Lung (tissue), 12 donors: Measurements from ENCODE around the gene SP4. TPM values are rescaled to one million over a fixed set of nuclear protein-coding genes. Genes with fewer than 3 reads are reported as not detected.

Source experiments
- ATAC-seq: fragments of 200-7000 bp; cut with Tn5 transposase; one replicate; pipeline ENCODE4 v1.9.1; 2020; ENCODE audit warnings: moderate number of reproducible peaks; ENCODE audit not compliant: insufficient read depth, low FRiP score
- DNase-seq, 3 donors: peaks; one replicate each; pipeline ENCODE4 v3.0.0-alpha.2; 2013 to 2017
- H3K27ac ChIP-seq, 2 donors: one replicate each; pipeline ENCODE4 v1.5.1; 2013; ENCODE audit warnings: mild to moderate bottlenecking in 2 of 2, moderate library complexity in 2 of 2, control low read depth in 1 of 2, inconsistent platforms in 1 of 2, low read depth in 1 of 2, low read length in 1 of 2
- H3K27me3 ChIP-seq, 3 donors: one replicate each; pipeline ENCODE4 v1.5.1; 2013; ENCODE audit warnings: low read length in 2 of 3; ENCODE audit not compliant: control insufficient read depth in 3 of 3, insufficient read depth in 3 of 3
- H3K36me3 ChIP-seq, 4 donors: one replicate each; pipeline ENCODE4 v1.5.1; 2013; ENCODE audit warnings: low read length in 4 of 4, mild to moderate bottlenecking in 1 of 4, moderate library complexity in 1 of 4; ENCODE audit not compliant: control insufficient read depth in 4 of 4, insufficient read depth in 4 of 4
- H3K4me1 ChIP-seq, 5 donors: one replicate each; pipeline ENCODE4 v1.5.1; 2013; ENCODE audit warnings: low read length in 5 of 5, mild to moderate bottlenecking in 2 of 5, moderate library complexity in 1 of 5; ENCODE audit not compliant: control insufficient read depth in 5 of 5, insufficient read depth in 5 of 5
- H3K4me3 ChIP-seq: one replicate; pipeline ENCODE4 v1.5.1; 2013; ENCODE audit warnings: mild to moderate bottlenecking, control low read depth, moderate library complexity
- H3K9ac ChIP-seq, 2 donors: one replicate each; pipeline ENCODE4 v1.5.1; 2013; ENCODE audit warnings: low read length in 2 of 2, control low read depth in 1 of 2; ENCODE audit not compliant: insufficient read depth in 1 of 2
- H3K9me3 ChIP-seq, 4 donors: one replicate each; pipeline ENCODE4 v1.5.1; 2013; ENCODE audit warnings: low read length in 3 of 4, mild to moderate bottlenecking in 1 of 4, moderate library complexity in 1 of 4; ENCODE audit not compliant: control insufficient read depth in 4 of 4, insufficient read depth in 3 of 4
- CTCF ChIP-seq: IDR thresholded peaks from 2 replicates; pipeline ENCODE4 v1.5.1; 2012; ENCODE audit warnings: mild to moderate bottlenecking; ENCODE audit errors: control extremely low read depth, extremely low read depth
- WGBS, 2 donors: extraction: QIAGEN DNeasy Blood & Tissue Kit; methylation state at CpG; one replicate each; pipeline ENCODE4 v1.1.7; 2013; 5-methylcytosine and 5-hydroxymethylcytosine counted together
- polyA plus RNA-seq, 2 donors: library from polyadenylated mRNA; stranded (reverse); fragments of 200-250 nt; gene quantifications; one replicate each; pipeline ENCODE4 v1.2.1, GENCODE V29; 2013
- total RNA-seq, 2 donors: library from RNA; depleted of rRNA in 1 of 2; stranded (reverse); fragments of >200 nt in 1 of 2; gene quantifications; one replicate each; pipeline ENCODE4 v1.2.1, GENCODE V29; 2014 to 2021
- donor health status: control.
- donor health status: control.
- donor health status: Bipolar disorder and iron deficiency.
- donor health status: healthy.
- donor health status: DM: yes; HTN: yes; CAD: no.

SP4 gene
- total and polyA plus RNA-seq, 4 donors = 1.5 to 16.6 (median 4.1) TPM

GRCh38 chr7:21544303-21544656 lies 116.4 kb downstream of the SP4 start:
- Histone ChIP-seq H3K4me1 (peaks cover 0 to 24% (median 6%) of the 10 kb centered on the region in 5 donors), H3K27ac (no peak overlapping the region), H3K9me3 (no peaks in the 10 kb centered on the region), H3K9ac (no peak overlapping the region), H3K27me3 (peaks cover 3 to 66% (median 53%) of the 10 kb centered on the region in 3 donors), H3K36me3 (no peaks in the 10 kb centered on the region), H3K4me3 (no peak overlapping the region)
- no peak for ATAC-seq
- DNase-seq = no peak
- WGBS, 2 donors = 25 to 39% methylated on average over 3 of the region's 3 CpGs
- no peak for TF ChIP-seq CTCF

DNA sequence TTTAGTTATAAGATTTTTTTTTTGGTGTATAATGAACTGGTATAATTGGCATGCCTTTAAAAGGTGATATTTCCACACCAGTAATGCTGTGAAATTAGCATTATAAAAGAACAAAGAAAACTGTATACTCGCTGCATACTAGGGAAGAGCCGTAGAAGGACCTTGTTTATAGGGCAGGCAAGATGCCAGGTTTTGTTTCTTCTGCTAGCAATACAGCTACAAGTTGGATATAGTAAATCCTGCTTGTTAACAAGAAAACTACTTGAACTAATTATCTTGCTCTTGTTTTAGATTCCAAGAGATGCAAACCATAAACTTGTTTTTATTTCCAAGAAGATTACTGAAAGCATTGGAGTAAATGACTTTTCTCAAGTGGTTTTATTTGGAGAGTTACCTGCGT lies 116.8 kb downstream of the SP4 start:
- WGBS, 2 donors = 63 to 69% methylated on average over 3 of the region's 3 CpGs
- peaks cover 0 to 24% (median 6%) of the 10 kb centered on the region in 5 donors for H3K4me1 ChIP-seq
- no peak overlapping the region for H3K27ac ChIP-seq
- ATAC-seq (no peak), DNase-seq (peak in 2 of 3 donors; percentile 59 to 86)
- H3K9ac ChIP-seq = no peak overlapping the region
- TF ChIP-seq CTCF = no peak
- H3K27me3 ChIP-seq = peaks cover 2 to 63% (median 49%) of the 10 kb centered on the region in 3 donors
- H3K36me3 ChIP-seq = no peaks in the 10 kb centered on the region
- no peaks in the 10 kb centered on the region for H3K9me3 ChIP-seq
- no peak overlapping the region for H3K4me3 ChIP-seq

- WGBS, 2 donors = 39 to 44% methylated on average over 3 of the region's 3 CpGs
- TF ChIP-seq CTCF = no peak
- no peak for ATAC-seq
- H3K4me1 ChIP-seq = peaks cover 0 to 24% (median 6%) of the 10 kb centered on the region in 5 donors
- no peak overlapping the region for H3K27ac ChIP-seq
- DNase-seq = peak in 2 of 3 donors; percentile 35 to 62
- no peak overlapping the region for H3K9ac ChIP-seq
- H3K27me3 ChIP-seq = peaks cover 0 to 36% (median 25%) of the 10 kb centered on the region in 3 donors
- H3K9me3 ChIP-seq = no peaks in the 10 kb centered on the region
- no peaks in the 10 kb centered on the region for H3K36me3 ChIP-seq
- no peak overlapping the region for H3K4me3 ChIP-seq
Observed at GRCh38 chr7:21547501-21547900, 119.6 kb downstream of the SP4 start.

DNA sequence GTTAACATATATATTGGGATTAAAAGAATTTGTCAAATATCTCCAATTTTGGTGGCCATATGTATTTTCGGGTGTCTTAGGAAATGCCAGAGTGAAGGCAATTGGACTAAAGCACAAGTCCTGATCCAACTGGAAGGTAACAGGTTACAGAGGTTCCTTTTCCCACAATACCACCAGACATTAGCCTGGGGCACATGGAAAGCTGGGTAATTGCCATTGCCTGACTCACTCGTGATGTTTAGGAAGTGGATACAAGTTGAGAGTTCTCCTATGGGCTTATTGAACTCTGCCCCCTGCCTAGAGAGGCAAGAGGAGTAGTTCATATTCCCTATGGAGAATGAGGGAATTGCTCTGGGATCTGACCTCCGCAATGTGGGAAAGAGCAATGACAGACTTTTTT lies 120.6 kb downstream of the SP4 start:
- no peaks in the 10 kb centered on the region for H3K9me3 ChIP-seq
- H3K36me3 ChIP-seq = no peaks in the 10 kb centered on the region
- no peak for TF ChIP-seq CTCF
- no peak overlapping the region for H3K9ac ChIP-seq
- ATAC-seq (no peak), DNase-seq (no peak)
- peaks cover 0 to 17% (median 0%) of the 10 kb centered on the region in 5 donors for H3K4me1 ChIP-seq
- H3K27ac ChIP-seq = no peak overlapping the region
- H3K27me3 ChIP-seq = peaks cover 0 to 26% (median 19%) of the 10 kb centered on the region in 3 donors
- H3K4me3 ChIP-seq = no peak overlapping the region
- WGBS, 2 donors = 89 to 95% methylated on average over 3 of the region's 3 CpGs
